ENCODE data around the gene IMMP2L. TPM values are rescaled to one million over a fixed set of nuclear protein-coding genes. Genes with fewer than 3 reads are reported as not detected.

IMMP2L gene
- total RNA-seq, 2 experiments from 2014 or later: 17.4 to 30.2 TPM

DNA sequence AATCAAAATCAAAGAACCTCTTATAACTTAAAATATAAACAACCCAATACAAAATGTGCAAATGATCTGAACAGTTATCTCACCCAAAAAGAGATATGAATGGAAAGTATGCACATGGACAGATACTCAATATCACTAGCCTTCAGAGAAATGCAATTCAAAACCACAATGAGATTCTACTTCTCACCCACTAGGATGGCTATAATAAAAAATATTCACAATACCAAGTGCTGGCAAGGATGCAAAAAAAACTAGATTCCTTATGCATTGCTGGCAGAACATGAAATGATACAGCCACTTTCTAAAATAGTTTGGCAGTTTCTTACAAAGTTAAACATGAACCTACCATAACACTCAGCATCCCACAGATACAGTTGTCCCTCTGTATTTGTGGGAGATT lies 601.5 kb downstream of the IMMP2L start:
- no peak for ATAC-seq
- H3K36me3 Mint-ChIP-seq (ENCODE audit: low read depth): no peaks in the 10 kb centered on the region
- peaks cover 5% of the 10 kb centered on the region for H3K4me1 Mint-ChIP-seq (ENCODE audit: low read depth)
- ChIA-PET POLR2A (no interaction called here), CTCF (no interaction called here)
- DNase-seq: no peak
- H3K4me3 Mint-ChIP-seq: no peak overlapping the region
- peaks cover 2% of the 10 kb centered on the region for H3K9me3 Mint-ChIP-seq
- intact Hi-C loops (cut with micrococcal nuclease): no loop called here
- no peaks in the 10 kb centered on the region for H3K27me3 Mint-ChIP-seq
- TF ChIP-seq, protein P1, sequence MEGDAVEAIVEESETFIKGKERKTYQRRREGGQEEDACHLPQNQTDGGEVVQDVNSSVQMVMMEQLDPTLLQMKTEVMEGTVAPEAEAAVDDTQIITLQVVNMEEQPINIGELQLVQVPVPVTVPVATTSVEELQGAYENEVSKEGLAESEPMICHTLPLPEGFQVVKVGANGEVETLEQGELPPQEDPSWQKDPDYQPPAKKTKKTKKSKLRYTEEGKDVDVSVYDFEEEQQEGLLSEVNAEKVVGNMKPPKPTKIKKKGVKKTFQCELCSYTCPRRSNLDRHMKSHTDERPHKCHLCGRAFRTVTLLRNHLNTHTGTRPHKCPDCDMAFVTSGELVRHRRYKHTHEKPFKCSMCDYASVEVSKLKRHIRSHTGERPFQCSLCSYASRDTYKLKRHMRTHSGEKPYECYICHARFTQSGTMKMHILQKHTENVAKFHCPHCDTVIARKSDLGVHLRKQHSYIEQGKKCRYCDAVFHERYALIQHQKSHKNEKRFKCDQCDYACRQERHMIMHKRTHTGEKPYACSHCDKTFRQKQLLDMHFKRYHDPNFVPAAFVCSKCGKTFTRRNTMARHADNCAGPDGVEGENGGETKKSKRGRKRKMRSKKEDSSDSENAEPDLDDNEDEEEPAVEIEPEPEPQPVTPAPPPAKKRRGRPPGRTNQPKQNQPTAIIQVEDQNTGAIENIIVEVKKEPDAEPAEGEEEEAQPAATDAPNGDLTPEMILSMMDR (IDR thresholded peaks at IDR 0.05): no peak
- H3K27ac Mint-ChIP-seq: no peak overlapping the region

DNA sequence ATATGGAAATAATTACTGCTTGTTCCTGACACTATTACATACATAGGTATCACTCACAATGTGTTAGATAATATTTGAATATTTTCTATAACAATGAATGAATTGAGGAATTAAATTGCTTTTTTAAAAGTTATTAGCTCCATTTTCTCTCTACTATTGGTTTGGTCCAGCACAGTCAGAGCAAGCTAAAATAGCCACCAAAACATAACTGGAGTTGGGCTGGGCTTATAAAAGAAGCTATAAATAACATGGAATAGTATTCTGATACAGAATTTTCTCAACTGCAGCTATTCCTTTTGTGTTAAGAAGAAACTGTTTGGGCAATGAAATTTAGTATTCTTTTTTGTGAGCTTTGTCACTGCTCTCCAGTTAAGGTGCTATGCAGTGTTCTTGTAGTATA lies 614.0 kb downstream of the IMMP2L start:
- intact Hi-C loops (cut with micrococcal nuclease): no loop called here
- no peaks in the 10 kb centered on the region for H3K27me3 Mint-ChIP-seq

GRCh38 chr7:110947408-110947807 lies 614.9 kb downstream of the IMMP2L start:
- Mint-ChIP-seq H3K9me3 (no peaks in the 10 kb centered on the region), H3K4me1 (ENCODE audit: low read depth) (peaks cover 6% of the 10 kb centered on the region), H3K27me3 (no peaks in the 10 kb centered on the region), H3K36me3 (ENCODE audit: low read depth) (no peaks in the 10 kb centered on the region), H3K4me3 (no peak overlapping the region), H3K27ac (no peak overlapping the region)
- TF ChIP-seq, protein P1 (IDR thresholded peaks at IDR 0.05): no peak
- DNase-seq (no peak), ATAC-seq (no peak)
- intact Hi-C loops (cut with micrococcal nuclease): no loop called here
- ChIA-PET CTCF (no interaction called here), POLR2A (no interaction called here)

More for the DNA sequence above, 614.0 kb downstream of the IMMP2L start:
- no peak for ATAC-seq
- no peak overlapping the region for H3K4me3 Mint-ChIP-seq
- CTCF ChIA-PET: interaction anchor here (1.0 to 1.3 kb wide), 2 partner anchors 10 to 27 kb away, joined by 3 read pairs; no protein-coding TSS in a partner anchor
- POLR2A ChIA-PET: no interaction called here
- H3K9me3 Mint-ChIP-seq: no peaks in the 10 kb centered on the region
- no peak overlapping the region for H3K27ac Mint-ChIP-seq
- no peaks in the 10 kb centered on the region for H3K36me3 Mint-ChIP-seq (ENCODE audit: low read depth)
- peaks cover 6% of the 10 kb centered on the region for H3K4me1 Mint-ChIP-seq (ENCODE audit: low read depth)
- TF ChIP-seq, protein P1 (IDR thresholded peaks at IDR 0.05): no peak
- no peak for DNase-seq

- intact Hi-C loops (cut with micrococcal nuclease): no loop called here
- Mint-ChIP-seq H3K27ac (no peak overlapping the region), H3K4me3 (no peak overlapping the region), H3K4me1 (ENCODE audit: low read depth) (peaks cover 11% of the 10 kb centered on the region), H3K36me3 (ENCODE audit: low read depth) (no peaks in the 10 kb centered on the region), H3K27me3 (no peaks in the 10 kb centered on the region), H3K9me3 (no peaks in the 10 kb centered on the region)
- TF ChIP-seq, protein P1 (IDR thresholded peaks at IDR 0.05): no peak
- DNase-seq (peak; percentile 15), ATAC-seq (peak; percentile 51)
- CTCF ChIA-PET: no interaction called here
- POLR2A ChIA-PET: no interaction called here
These were observed 617.2 kb downstream of the IMMP2L start for GRCh38 chr7:110944966-110945644.

DNA sequence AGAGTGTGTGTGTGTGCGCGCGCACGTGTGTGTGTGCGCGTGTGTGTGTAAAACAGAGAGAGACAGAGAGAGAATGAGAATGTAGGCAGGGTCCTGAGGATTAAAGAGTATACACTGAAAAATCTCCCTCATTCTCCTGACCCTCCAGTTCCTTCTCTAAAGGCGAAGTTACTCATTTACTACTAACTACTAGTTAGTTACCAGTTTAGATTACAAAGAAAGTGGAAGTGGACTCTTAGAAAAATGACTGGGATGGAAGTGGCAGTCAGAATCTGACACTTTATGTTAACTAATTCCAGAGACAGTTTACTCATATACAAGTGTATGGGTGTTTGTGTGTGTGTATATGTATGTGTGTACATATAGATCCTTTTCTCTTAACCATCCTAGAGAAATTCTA lies 617.8 kb downstream of the IMMP2L start:
- CTCF ChIA-PET: interaction anchor here (1.5 kb wide), 1 partner anchor 13 kb away, joined by 3 read pairs; no protein-coding TSS in a partner anchor

More for the DNA sequence above, 617.8 kb downstream of the IMMP2L start:
- intact Hi-C loops (cut with micrococcal nuclease): no loop called here
- POLR2A ChIA-PET: no interaction called here
- ATAC-seq: no peak
- Mint-ChIP-seq H3K27me3 (no peaks in the 10 kb centered on the region), H3K9me3 (no peaks in the 10 kb centered on the region), H3K27ac (no peak overlapping the region), H3K4me1 (ENCODE audit: low read depth) (peaks cover 11% of the 10 kb centered on the region), H3K4me3 (no peak overlapping the region), H3K36me3 (ENCODE audit: low read depth) (peaks cover 1% of the 10 kb centered on the region)
- no peak for DNase-seq
- TF ChIP-seq, protein P1 (IDR thresholded peaks at IDR 0.05): no peak

Data from activated CD8-positive, alpha-beta T cell treated with anti-CD3 and anti-CD28 coated beads for 36 hours (primary cell).